ENCODE measurements around the gene EXO1. TPM values are rescaled to one million over a fixed set of nuclear protein-coding genes. Genes with fewer than 3 reads are reported as not detected.

Gene EXO1
- polyA plus RNA-seq, 1 of the 3 experiments (the other 2 are of a cell fraction) = 3.9 TPM

GRCh38 chr1:241869022-241869421 lies 21.0 kb downstream of the EXO1 start:
- Histone ChIP-seq H3F3A (replicated peaks; ENCODE audit: insufficient read depth) (no peaks in the 10 kb centered on the region), H3K4me2 (no peak overlapping the region), H3K27me3 (ENCODE audit: insufficient read depth) (no peaks in the 10 kb centered on the region), H2AFZ (ENCODE audit: low read depth) (no peak overlapping the region), H4K20me1 (ENCODE audit: insufficient read depth) (no peaks in the 10 kb centered on the region), H3K9ac (no peak overlapping the region), H3K4me1 (ENCODE audit: control insufficient read depth in 1 of 2, insufficient read depth in 2 of 2, low read depth in 1 of 2, low read length in 1 of 2) (no peaks in the 10 kb centered on the region; a peak in 1 of 4 replicates), H3K9me2 (no peaks in the 10 kb centered on the region), H3K9me3 (no peaks in the 10 kb centered on the region), H3K79me2 (ENCODE audit: insufficient read depth) (no peaks in the 10 kb centered on the region), H3K27ac (ENCODE audit: low read depth in 2 of 2, low read length in 1 of 2) (no peak overlapping the region), H3K36me3 (replicated peaks in 1 of 2; ENCODE audit: control insufficient read depth in 1 of 2, insufficient read depth in 2 of 2, low read length in 1 of 2) (peaks cover 3 to 19% of the 10 kb centered on the region in 2 experiments), H3K4me3 (ENCODE audit: low read depth in 2 of 2, low read length in 1 of 2) (no peak overlapping the region)
- WGBS (ENCODE audit: low lambda C conversion rate) = 97% methylated on average over 1 of the region's 1 CpG
- POLR2A ChIA-PET = no interaction called here
- TF ChIP-seq MXI1 (IDR thresholded peaks at IDR 0.05; ENCODE audit: low read depth, low read length) (no peak), USF2 (IDR thresholded peaks at IDR 0.05; ENCODE audit: borderline replicate concordance, low read depth, low read length) (no peak), MAX (IDR thresholded peaks at IDR 0.05; ENCODE audit: low read depth) (no peak), ZBTB33 (IDR thresholded peaks at IDR 0.05; ENCODE audit: borderline replicate concordance, low read depth) (no peak), TAF1 (IDR thresholded peaks at IDR 0.05; ENCODE audit: borderline replicate concordance, low read depth, low read length) (no peak), FOXJ3 (CRISPR knock-in tag; IDR thresholded peaks at IDR 0.05) (no peak), CHD2 (IDR thresholded peaks at IDR 0.05; ENCODE audit: low read length, partially characterized antibody) (no peak)
- TF ChIP-seq, protein P1, sequence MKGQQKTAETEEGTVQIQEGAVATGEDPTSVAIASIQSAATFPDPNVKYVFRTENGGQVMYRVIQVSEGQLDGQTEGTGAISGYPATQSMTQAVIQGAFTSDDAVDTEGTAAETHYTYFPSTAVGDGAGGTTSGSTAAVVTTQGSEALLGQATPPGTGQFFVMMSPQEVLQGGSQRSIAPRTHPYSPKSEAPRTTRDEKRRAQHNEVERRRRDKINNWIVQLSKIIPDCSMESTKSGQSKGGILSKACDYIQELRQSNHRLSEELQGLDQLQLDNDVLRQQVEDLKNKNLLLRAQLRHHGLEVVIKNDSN (IDR thresholded peaks at IDR 0.05; ENCODE audit: borderline replicate concordance, low read depth) = no peak
- TF ChIP-seq, protein P2, sequence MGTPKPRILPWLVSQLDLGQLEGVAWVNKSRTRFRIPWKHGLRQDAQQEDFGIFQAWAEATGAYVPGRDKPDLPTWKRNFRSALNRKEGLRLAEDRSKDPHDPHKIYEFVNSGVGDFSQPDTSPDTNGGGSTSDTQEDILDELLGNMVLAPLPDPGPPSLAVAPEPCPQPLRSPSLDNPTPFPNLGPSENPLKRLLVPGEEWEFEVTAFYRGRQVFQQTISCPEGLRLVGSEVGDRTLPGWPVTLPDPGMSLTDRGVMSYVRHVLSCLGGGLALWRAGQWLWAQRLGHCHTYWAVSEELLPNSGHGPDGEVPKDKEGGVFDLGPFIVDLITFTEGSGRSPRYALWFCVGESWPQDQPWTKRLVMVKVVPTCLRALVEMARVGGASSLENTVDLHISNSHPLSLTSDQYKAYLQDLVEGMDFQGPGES (IDR thresholded peaks at IDR 0.05; ENCODE audit: low read depth, low read length) = no peak
- CTCF ChIA-PET = no interaction called here
- no peak for DNase-seq

DNA sequence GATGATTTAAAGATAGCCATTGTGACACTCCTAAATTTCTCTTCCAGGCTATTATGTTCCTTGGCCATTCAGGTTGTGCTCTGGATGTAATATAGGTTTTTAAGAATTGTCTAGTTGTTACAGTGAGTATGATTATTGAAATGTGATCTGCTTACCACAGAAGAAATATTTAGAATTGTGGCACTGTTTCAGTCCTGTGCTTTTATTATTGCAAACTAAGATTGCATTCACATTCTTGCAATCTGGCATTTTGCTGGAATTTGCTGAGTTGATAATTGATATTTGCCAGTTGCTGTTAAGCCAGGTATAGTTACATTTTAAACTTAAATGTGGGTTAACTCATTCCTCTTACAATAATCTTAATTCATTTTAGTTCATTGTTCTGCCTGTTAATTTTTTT lies 22.3 kb downstream of the EXO1 start:
- no peaks in the 10 kb centered on the region for H3K79me2 ChIP-seq (ENCODE audit: insufficient read depth)
- ChIA-PET CTCF (no interaction called here), POLR2A (no interaction called here)
- DNase-seq = no peak
- no peak for TF ChIP-seq SMC3 (IDR thresholded peaks at IDR 0.05; ENCODE audit: low read depth, low read length)
- no peak for TF ChIP-seq EZH2phosphoT487 (IDR thresholded peaks at IDR 0.05; ENCODE audit: borderline replicate concordance, low read depth)
- no peaks in the 10 kb centered on the region; a peak in 1 of 4 replicates for H3K4me1 ChIP-seq (ENCODE audit: control insufficient read depth in 1 of 2, insufficient read depth in 2 of 2, low read depth in 1 of 2, low read length in 1 of 2)
- H4K20me1 ChIP-seq (ENCODE audit: insufficient read depth) = no peaks in the 10 kb centered on the region
- peak overlapping the region; percentile 30 for H2AFZ ChIP-seq (ENCODE audit: low read depth)
- no peak overlapping the region for H3K9ac ChIP-seq
- H3K27ac ChIP-seq (ENCODE audit: low read depth in 2 of 2, low read length in 1 of 2) = no peak overlapping the region
- H3K4me3 ChIP-seq (ENCODE audit: low read depth in 2 of 2, low read length in 1 of 2) = no peak overlapping the region
- H3F3A ChIP-seq (replicated peaks; ENCODE audit: insufficient read depth) = no peaks in the 10 kb centered on the region
- no peaks in the 10 kb centered on the region for H3K9me2 ChIP-seq
- peaks cover 3 to 18% of the 10 kb centered on the region in 2 experiments for H3K36me3 ChIP-seq (replicated peaks in 1 of 2; ENCODE audit: control insufficient read depth in 1 of 2, insufficient read depth in 2 of 2, low read length in 1 of 2)
- no peaks in the 10 kb centered on the region for H3K27me3 ChIP-seq (ENCODE audit: insufficient read depth)
- no peak overlapping the region for H3K4me2 ChIP-seq
- H3K9me3 ChIP-seq = no peaks in the 10 kb centered on the region

All from SK-N-SH (cell line).